Neural cell (in vitro differentiated cells): ENCODE data around the gene TMX1. TPM values are rescaled to one million over a fixed set of nuclear protein-coding genes. Genes with fewer than 3 reads are reported as not detected.

Experiments
- H2AFZ ChIP-seq: fragments of 200-600, 300-800 bp; sonication (generic), shearing (Covaris generic); 2 replicates; pipeline ENCODE4 v1.6.0; 2014; ENCODE audit warnings: low read depth, mild to moderate bottlenecking, antibody characterized with exemption, low read length, moderate library complexity
- H3F3A ChIP-seq: fragments of 200-600 bp; shearing (Covaris generic); 2 replicates; pipeline ENCODE4 v1.6.1; 2016; ENCODE audit warnings: mild to moderate bottlenecking, moderate library complexity, mixed read lengths, antibody characterized with exemption, low read length; ENCODE audit not compliant: insufficient read depth, poor library complexity, severe bottlenecking
- H3K27ac ChIP-seq: fragments of 200-600, 300-800 bp; sonication (generic), shearing (Covaris generic); 2 replicates; pipeline ENCODE4 v1.5.1; 2014; ENCODE audit warnings: mild to moderate bottlenecking, low read length, moderate library complexity
- H3K27me3 ChIP-seq: fragments of 300-800, 200-600 bp; sonication (generic), shearing (Covaris generic); 2 replicates; pipeline ENCODE4 v1.6.0; 2014; ENCODE audit warnings: mild to moderate bottlenecking, low read depth, low read length, moderate library complexity; ENCODE audit not compliant: insufficient read depth
- H3K36me3 ChIP-seq: fragments of 300-800, 200-600 bp; sonication (generic), shearing (Covaris generic); 2 replicates; pipeline ENCODE4 v1.5.1; 2014; ENCODE audit warnings: mild to moderate bottlenecking, antibody characterized with exemption, low read length, moderate library complexity; ENCODE audit not compliant: insufficient read depth
- H3K4me2 ChIP-seq: fragments of 300-800, 200-600 bp; sonication (generic), shearing (Covaris generic); 2 replicates; pipeline ENCODE4 v1.6.0; 2014; ENCODE audit warnings: mild to moderate bottlenecking, low read length
- H3K4me3 ChIP-seq: fragments of 300-800, 200-600 bp; sonication (generic), shearing (Covaris generic); 2 replicates; pipeline ENCODE4 v1.5.1; 2014; ENCODE audit warnings: mild to moderate bottlenecking, low read length, moderate library complexity
- H3K79me2 ChIP-seq: fragments of 200-600 bp; shearing (Covaris generic); replicated peaks from 2 replicates; pipeline ENCODE4 v1.6.0; 2014; ENCODE audit warnings: mild to moderate bottlenecking, low read length, moderate library complexity; ENCODE audit not compliant: insufficient read depth
- H3K9ac ChIP-seq: fragments of 300-800, 200-600 bp; sonication (generic), shearing (Covaris generic); 2 replicates; pipeline ENCODE4 v1.6.1; 2016; ENCODE audit warnings: mild to moderate bottlenecking, low read length, mixed read lengths
- H3K9me2 ChIP-seq: fragments of 200-600 bp; shearing (Covaris generic); 2 replicates; pipeline ENCODE4 v1.6.1; 2016; ENCODE audit warnings: mild to moderate bottlenecking, low read length, mixed read lengths; ENCODE audit not compliant: insufficient read depth
- H3K9me3 ChIP-seq: fragments of 200-600, 300-800 bp; sonication (generic), shearing (Covaris generic); 2 replicates; pipeline ENCODE4 v1.6.1; 2016; ENCODE audit warnings: mild to moderate bottlenecking, mixed run types, low read length, moderate library complexity, mixed read lengths
- H4K20me1 ChIP-seq: fragments of 200-600 bp; shearing (Covaris generic); 2 replicates; pipeline ENCODE4 v1.6.1; 2016; ENCODE audit warnings: mild to moderate bottlenecking, mixed run types; ENCODE audit not compliant: insufficient read depth
- EP300 ChIP-seq: fragments of 450-650 bp; conservative IDR thresholded peaks from 2 replicates; pipeline ENCODE4 v1.6.1; 2014; ENCODE audit warnings: antibody characterized with exemption, mild to moderate bottlenecking, moderate library complexity; ENCODE audit not compliant: poor library complexity, severe bottlenecking
- EZH2 ChIP-seq: fragments of 200-600, 300-800 bp; shearing (Covaris generic), sonication (generic); IDR thresholded peaks from 2 replicates; pipeline ENCODE4 v1.6.1; 2014; ENCODE audit warnings: antibody characterized with exemption, low read length, borderline replicate concordance, mild to moderate bottlenecking; ENCODE audit not compliant: insufficient read depth, poor library complexity, severe bottlenecking
- MXI1 ChIP-seq: fragments of 450-650 bp; conservative IDR thresholded peaks from 2 replicates; pipeline ENCODE4 v1.6.1; 2014; ENCODE audit warnings: antibody characterized with exemption, mild to moderate bottlenecking; ENCODE audit not compliant: poor library complexity, severe bottlenecking
- POLR2AphosphoS5 ChIP-seq: IDR thresholded peaks from 2 replicates; pipeline ENCODE4 v1.6.1; 2012
- RAD21 ChIP-seq: fragments of 450-650 bp; conservative IDR thresholded peaks from 2 replicates; pipeline ENCODE4 v1.6.1; 2014; ENCODE audit warnings: antibody characterized with exemption, mild to moderate bottlenecking, moderate library complexity
- SMC3 ChIP-seq: fragments of 450-650 bp; conservative IDR thresholded peaks from 2 replicates; pipeline ENCODE4 v1.6.1; 2014; ENCODE audit warnings: antibody characterized with exemption, mild to moderate bottlenecking, moderate library complexity; ENCODE audit not compliant: poor library complexity
- TAF1 ChIP-seq: IDR thresholded peaks from 2 replicates; pipeline ENCODE4 v1.6.1; 2012; ENCODE audit warnings: low read depth
- polyA plus RNA-seq: library from polyadenylated mRNA; depleted of rRNA; stranded (reverse); fragments of >200 nt; gene quantifications from 2 replicates; pipeline ENCODE4 v1.2.3, GENCODE V29; 2014
- TF ChIP-seq, protein P1 (sequence below): fragments of 450-650 bp; IDR thresholded peaks from 2 replicates; pipeline ENCODE4 v1.5.1; 2014; ENCODE audit warnings: antibody characterized with exemption, mild to moderate bottlenecking, moderate library complexity; ENCODE audit not compliant: poor library complexity, severe bottlenecking
- TF ChIP-seq, protein P2 (sequence below): IDR thresholded peaks from 2 replicates; pipeline ENCODE4 v1.6.1; 2012; ENCODE audit warnings: borderline replicate concordance

Gene TMX1
- polyA plus RNA-seq, 1 donor from 2014 or later: 25.3 TPM

DNA sequence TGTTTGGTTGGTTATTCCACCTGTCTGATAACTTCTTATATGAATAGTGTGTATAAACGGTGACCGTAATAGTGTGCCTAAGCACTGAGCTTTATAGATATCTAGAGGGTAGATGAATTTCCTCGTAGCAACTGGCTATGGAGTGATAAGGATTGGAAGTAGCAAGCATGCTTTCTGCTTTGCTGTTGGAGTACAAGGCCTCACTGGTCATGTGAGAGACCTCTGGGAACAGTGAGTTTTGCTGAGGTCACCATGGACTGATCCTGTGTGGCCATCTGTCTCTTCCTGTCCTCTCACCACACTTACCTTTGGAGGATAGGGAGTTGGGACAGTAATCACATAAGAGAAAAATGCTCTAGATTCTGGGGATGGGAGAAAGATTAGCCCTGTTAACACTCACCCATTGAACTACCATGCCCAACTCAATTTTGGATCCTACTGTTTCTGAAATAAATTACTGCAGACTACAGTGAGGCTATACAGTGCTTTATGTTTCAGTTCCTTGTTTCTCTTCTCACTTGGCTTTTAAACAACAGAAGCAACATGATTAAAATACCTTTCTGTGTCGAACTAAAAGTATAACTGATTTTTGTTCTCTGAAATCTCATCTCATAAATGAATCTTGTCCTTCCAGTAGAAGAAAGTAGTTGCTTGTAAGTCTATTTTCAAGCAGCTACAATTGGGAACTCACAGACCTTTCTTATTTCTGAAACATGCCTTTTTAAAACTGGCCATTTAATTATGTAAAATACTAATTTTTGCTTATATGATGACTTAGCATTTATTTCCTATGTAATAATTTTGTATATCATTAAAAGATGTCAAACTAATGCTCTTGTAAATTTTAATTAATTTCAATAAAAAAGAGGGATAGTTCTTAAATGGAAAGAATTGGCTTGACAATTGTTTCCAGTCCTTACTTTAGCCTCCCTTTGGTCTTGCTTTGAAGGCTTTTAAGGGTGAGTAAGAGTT is 8.3 kb downstream of the TMX1 start:
- no peak overlapping the region for H2AFZ ChIP-seq
- TF ChIP-seq EZH2 (no peak), MXI1 (no peak), RAD21 (no peak), TAF1 (no peak), POLR2AphosphoS5 (no peak), SMC3 (no peak), EP300 (no peak)
- TF ChIP-seq, protein P1, sequence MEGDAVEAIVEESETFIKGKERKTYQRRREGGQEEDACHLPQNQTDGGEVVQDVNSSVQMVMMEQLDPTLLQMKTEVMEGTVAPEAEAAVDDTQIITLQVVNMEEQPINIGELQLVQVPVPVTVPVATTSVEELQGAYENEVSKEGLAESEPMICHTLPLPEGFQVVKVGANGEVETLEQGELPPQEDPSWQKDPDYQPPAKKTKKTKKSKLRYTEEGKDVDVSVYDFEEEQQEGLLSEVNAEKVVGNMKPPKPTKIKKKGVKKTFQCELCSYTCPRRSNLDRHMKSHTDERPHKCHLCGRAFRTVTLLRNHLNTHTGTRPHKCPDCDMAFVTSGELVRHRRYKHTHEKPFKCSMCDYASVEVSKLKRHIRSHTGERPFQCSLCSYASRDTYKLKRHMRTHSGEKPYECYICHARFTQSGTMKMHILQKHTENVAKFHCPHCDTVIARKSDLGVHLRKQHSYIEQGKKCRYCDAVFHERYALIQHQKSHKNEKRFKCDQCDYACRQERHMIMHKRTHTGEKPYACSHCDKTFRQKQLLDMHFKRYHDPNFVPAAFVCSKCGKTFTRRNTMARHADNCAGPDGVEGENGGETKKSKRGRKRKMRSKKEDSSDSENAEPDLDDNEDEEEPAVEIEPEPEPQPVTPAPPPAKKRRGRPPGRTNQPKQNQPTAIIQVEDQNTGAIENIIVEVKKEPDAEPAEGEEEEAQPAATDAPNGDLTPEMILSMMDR: no peak
- TF ChIP-seq, protein P2, sequence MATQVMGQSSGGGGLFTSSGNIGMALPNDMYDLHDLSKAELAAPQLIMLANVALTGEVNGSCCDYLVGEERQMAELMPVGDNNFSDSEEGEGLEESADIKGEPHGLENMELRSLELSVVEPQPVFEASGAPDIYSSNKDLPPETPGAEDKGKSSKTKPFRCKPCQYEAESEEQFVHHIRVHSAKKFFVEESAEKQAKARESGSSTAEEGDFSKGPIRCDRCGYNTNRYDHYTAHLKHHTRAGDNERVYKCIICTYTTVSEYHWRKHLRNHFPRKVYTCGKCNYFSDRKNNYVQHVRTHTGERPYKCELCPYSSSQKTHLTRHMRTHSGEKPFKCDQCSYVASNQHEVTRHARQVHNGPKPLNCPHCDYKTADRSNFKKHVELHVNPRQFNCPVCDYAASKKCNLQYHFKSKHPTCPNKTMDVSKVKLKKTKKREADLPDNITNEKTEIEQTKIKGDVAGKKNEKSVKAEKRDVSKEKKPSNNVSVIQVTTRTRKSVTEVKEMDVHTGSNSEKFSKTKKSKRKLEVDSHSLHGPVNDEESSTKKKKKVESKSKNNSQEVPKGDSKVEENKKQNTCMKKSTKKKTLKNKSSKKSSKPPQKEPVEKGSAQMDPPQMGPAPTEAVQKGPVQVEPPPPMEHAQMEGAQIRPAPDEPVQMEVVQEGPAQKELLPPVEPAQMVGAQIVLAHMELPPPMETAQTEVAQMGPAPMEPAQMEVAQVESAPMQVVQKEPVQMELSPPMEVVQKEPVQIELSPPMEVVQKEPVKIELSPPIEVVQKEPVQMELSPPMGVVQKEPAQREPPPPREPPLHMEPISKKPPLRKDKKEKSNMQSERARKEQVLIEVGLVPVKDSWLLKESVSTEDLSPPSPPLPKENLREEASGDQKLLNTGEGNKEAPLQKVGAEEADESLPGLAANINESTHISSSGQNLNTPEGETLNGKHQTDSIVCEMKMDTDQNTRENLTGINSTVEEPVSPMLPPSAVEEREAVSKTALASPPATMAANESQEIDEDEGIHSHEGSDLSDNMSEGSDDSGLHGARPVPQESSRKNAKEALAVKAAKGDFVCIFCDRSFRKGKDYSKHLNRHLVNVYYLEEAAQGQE: no peak
- H3K27ac ChIP-seq: no peak overlapping the region
- no peak overlapping the region for H3K4me3 ChIP-seq
- no peaks in the 10 kb centered on the region for H3F3A ChIP-seq
- H3K4me2 ChIP-seq: no peak overlapping the region
- no peaks in the 10 kb centered on the region for H3K9me3 ChIP-seq
- H3K79me2 ChIP-seq: peaks cover 23% of the 10 kb centered on the region
- H3K27me3 ChIP-seq: no peaks in the 10 kb centered on the region
- H3K9ac ChIP-seq: no peak overlapping the region
- no peaks in the 10 kb centered on the region for H3K36me3 ChIP-seq
- no peaks in the 10 kb centered on the region for H3K9me2 ChIP-seq
- H4K20me1 ChIP-seq: no peaks in the 10 kb centered on the region

DNA sequence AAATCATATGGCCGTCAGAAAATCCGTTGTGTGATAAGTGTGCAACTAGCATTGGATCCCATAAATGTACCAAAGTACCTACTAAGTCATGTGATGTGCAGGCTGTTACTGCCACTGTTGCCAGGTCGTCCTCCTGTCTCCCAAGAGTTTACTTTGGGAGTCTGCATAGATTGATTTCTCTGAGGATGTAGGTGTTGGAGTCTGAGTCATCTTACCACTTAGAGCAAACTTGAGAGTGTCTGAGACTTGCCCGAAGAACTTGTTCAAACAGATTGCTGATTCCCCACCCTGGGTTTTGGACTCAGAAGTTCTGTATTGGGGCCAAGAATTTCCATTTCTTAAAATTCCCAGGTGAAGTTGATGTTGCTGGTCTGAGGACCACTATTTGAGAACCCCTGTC is 11.4 kb downstream of the TMX1 start:
- Histone ChIP-seq H3K36me3 (no peaks in the 10 kb centered on the region), H3K4me3 (no peak overlapping the region), H3K27ac (no peak overlapping the region), H3K27me3 (no peaks in the 10 kb centered on the region), H3K9ac (no peak overlapping the region), H3K9me2 (no peaks in the 10 kb centered on the region), H3K9me3 (no peaks in the 10 kb centered on the region), H3F3A (no peaks in the 10 kb centered on the region), H2AFZ (no peak overlapping the region), H4K20me1 (no peaks in the 10 kb centered on the region), H3K79me2 (peaks cover under 1% of the 10 kb centered on the region), H3K4me2 (no peak overlapping the region)
- TF ChIP-seq, protein P2: no peak
- TF ChIP-seq SMC3: no peak
- no peak for TF ChIP-seq EZH2
- no peak for TF ChIP-seq POLR2AphosphoS5
- TF ChIP-seq RAD21: no peak
- TF ChIP-seq, protein P1: no peak
- TF ChIP-seq TAF1: no peak
- TF ChIP-seq EP300: no peak
